Measurements from ENCODE around the gene RBBP4. TPM values are rescaled to one million over a fixed set of nuclear protein-coding genes. Genes with fewer than 3 reads are reported as not detected.
"Not testable (repeated sequence)": the region's sequence is repeated elsewhere in the genome, so short reads cannot be mapped to it uniquely, and the experiment has no call there.

Gene RBBP4
- total RNA-seq, 4 donors from 2014 or later: 76.1 to 258 (median 193) TPM

GRCh38 chr1:32695098-32695904, 44.3 kb downstream of the RBBP4 start:
- DNase-seq: peak; percentile 36 to 48
- H3K9me3 ChIP-seq: no peaks in the 10 kb centered on the region
- H3K36me3 ChIP-seq: no peaks in the 10 kb centered on the region
- TF ChIP-seq CTCF (IDR thresholded peaks at IDR 0.05) (no peak), POLR2A (IDR thresholded peaks at IDR 0.05) (no peak)
- H3K27ac ChIP-seq: peak overlapping the region; percentile 8 to 10
- H3K27me3 ChIP-seq: no peaks in the 10 kb centered on the region
- H3K4me3 ChIP-seq: no peak overlapping the region
- intact Hi-C loops (cut with DNase I; ENCODE audit: low total_unique reads): no loop called here
- no peaks in the 10 kb centered on the region for H3K4me1 ChIP-seq

- Histone ChIP-seq H3K27ac (no peak overlapping the region), H3K4me3 (no peak overlapping the region), H3K9me3 (no peaks in the 10 kb centered on the region), H3K4me1 (no peaks in the 10 kb centered on the region), H3K27me3 (no peaks in the 10 kb centered on the region), H3K36me3 (no peaks in the 10 kb centered on the region)
- intact Hi-C loops (cut with DNase I; ENCODE audit: low total_unique reads): no loop called here
- no peak for DNase-seq
- TF ChIP-seq CTCF (IDR thresholded peaks at IDR 0.05): no peak
- TF ChIP-seq POLR2A (IDR thresholded peaks at IDR 0.05): no peak
These were observed 45.0 kb downstream of the RBBP4 start for GRCh38 chr1:32696041-32696440.

- H3K27me3 ChIP-seq; H3K36me3 ChIP-seq; DNase-seq; H3K4me3 ChIP-seq; H3K9me3 ChIP-seq; H3K4me1 ChIP-seq; intact Hi-C loops (cut with DNase I; ENCODE audit: low total_unique reads); H3K27ac ChIP-seq: not testable (repeated sequence)
These were observed 46.0 kb downstream of the RBBP4 start for GRCh38 chr1:32696996-32697395.

GRCh38 chr1:32701421-32701911, 50.5 kb downstream of the RBBP4 start:
- no peaks in the 10 kb centered on the region for H3K9me3 ChIP-seq
- peaks cover 0 to 5% of the 10 kb centered on the region in 2 donors for H3K4me1 ChIP-seq
- intact Hi-C loops (cut with DNase I; ENCODE audit: low total_unique reads): no loop called here
- H3K27ac ChIP-seq: peak overlapping the region; percentile 86 to 89
- TF ChIP-seq CTCF (IDR thresholded peaks at IDR 0.05): no peak
- no peak for TF ChIP-seq POLR2A (IDR thresholded peaks at IDR 0.05)
- DNase-seq: no peak
- peak overlapping the region in 1 of 2 donors; percentile 38 for H3K4me3 ChIP-seq
- H3K27me3 ChIP-seq: no peaks in the 10 kb centered on the region
- H3K36me3 ChIP-seq: no peaks in the 10 kb centered on the region

GRCh38 chr1:32701951-32702598, 51.1 kb downstream of the RBBP4 start:
- no peaks in the 10 kb centered on the region for H3K9me3 ChIP-seq
- peaks cover 0 to 5% of the 10 kb centered on the region in 2 donors for H3K4me1 ChIP-seq
- TF ChIP-seq POLR2A (IDR thresholded peaks at IDR 0.05) (no peak), CTCF (IDR thresholded peaks at IDR 0.05) (no peak)
- no peaks in the 10 kb centered on the region for H3K36me3 ChIP-seq
- H3K4me3 ChIP-seq: peak overlapping the region; percentile 38 to 49
- H3K27ac ChIP-seq: peak overlapping the region; percentile 86 to 89
- peak; percentile 39 to 44 for DNase-seq
- intact Hi-C loops (cut with DNase I; ENCODE audit: low total_unique reads): no loop called here
- H3K27me3 ChIP-seq: no peaks in the 10 kb centered on the region

Measured in uterus (tissue), 4 donors.